Fibroblast of pulmonary artery (primary cell): ENCODE measurements around the gene BCAR3.

Experiments
- DNase-seq: peaks from one replicate; pipeline ENCODE4 v3.0.0-alpha.2; 2010; ENCODE audit warnings: low read depth
- H3K4me3 ChIP-seq: replicated peaks from 2 replicates; pipeline ENCODE4 v1.5.1; 2011; ENCODE audit warnings: low read depth, mild to moderate bottlenecking, control low read depth, low read length, moderate library complexity
- CTCF ChIP-seq: IDR thresholded peaks from 2 replicates; pipeline ENCODE4 v1.5.1; 2011; ENCODE audit warnings: mild to moderate bottlenecking, control low read depth, low read length, inconsistent platforms; ENCODE audit errors: missing control alignments

The BCAR3 gene

DNA sequence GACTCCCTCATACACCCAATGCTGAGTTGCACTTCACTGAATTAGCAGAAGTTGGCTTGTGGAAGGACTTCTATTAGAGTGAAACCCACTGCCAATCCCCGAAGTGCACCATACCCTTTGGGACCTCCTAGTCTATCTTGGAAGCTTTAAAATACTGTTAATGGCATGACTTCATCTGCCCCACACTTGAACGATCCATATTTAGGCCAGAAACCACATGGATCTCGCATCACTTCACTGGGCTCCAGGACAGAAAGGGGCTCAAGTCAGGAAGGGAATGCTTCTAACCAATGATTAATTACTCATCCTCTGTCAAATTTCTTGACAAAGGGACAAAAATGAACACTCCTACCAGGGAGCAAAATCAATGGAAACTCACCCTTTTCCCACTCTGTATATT is 69.1 kb downstream of the BCAR3 start:
- DNase-seq = no peak
- H3K4me3 ChIP-seq = no peak overlapping the region
- no peak for TF ChIP-seq CTCF

- no peak for TF ChIP-seq CTCF
- DNase-seq = no peak
- no peak overlapping the region for H3K4me3 ChIP-seq
Measured at GRCh38 chr1:93611668-93612067, 70.0 kb downstream of the BCAR3 start.

GRCh38 chr1:93609536-93609935 is 72.1 kb downstream of the BCAR3 start:
- H3K4me3 ChIP-seq = no peak overlapping the region
- DNase-seq = no peak
- no peak for TF ChIP-seq CTCF

- H3K4me3 ChIP-seq = no peak overlapping the region
- DNase-seq = peak; percentile 59
- TF ChIP-seq CTCF = peak; percentile 13
Measured at GRCh38 chr1:93608187-93609109, 73.2 kb downstream of the BCAR3 start.

DNA sequence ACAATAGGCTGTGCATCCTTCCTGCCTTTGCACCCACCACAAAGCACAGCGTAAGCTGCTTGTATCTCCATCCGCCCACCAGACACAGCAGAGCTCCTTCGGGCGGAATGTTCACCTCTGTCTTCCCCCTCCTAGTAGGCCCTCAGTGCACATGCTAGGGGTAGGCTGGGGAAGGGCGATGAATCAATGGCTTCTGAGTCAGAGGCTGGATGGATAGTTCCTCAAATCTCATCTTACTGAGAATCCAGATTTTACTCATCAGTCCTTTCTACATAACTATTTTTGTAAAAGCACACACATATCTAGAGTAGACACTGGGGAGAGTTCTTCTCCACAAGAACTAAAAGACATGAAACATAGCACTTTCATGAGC is 73.8 kb downstream of the BCAR3 start:
- DNase-seq = no peak
- H3K4me3 ChIP-seq = no peak overlapping the region
- no peak for TF ChIP-seq CTCF

- H3K4me3 ChIP-seq = no peak overlapping the region
- DNase-seq = peak; percentile 94
- TF ChIP-seq CTCF = no peak
Measured at GRCh38 chr1:93605812-93606512, 75.7 kb downstream of the BCAR3 start.
